IMR-90 (cell line): ENCODE results near the gene HPS4.

Source experiments
- BHLHE40 ChIP-seq: fragments of 150-350 bp; IDR thresholded peaks from 2 replicates; pipeline ENCODE4 v1.6.1; 2016; ENCODE audit warnings: mild to moderate bottlenecking, low read depth, low read length
- CTCF ChIP-seq: conservative IDR thresholded peaks from 2 replicates; pipeline ENCODE4 v1.5.1; 2012; ENCODE audit warnings: mild to moderate bottlenecking, low read depth, low read length, improper control_type of control experiment
- FOS ChIP-seq: fragments of 150-350 bp; IDR thresholded peaks from 2 replicates; pipeline ENCODE4 v1.6.1; 2016; ENCODE audit warnings: low read depth, low read length
- MAFK ChIP-seq: IDR thresholded peaks from 2 replicates; pipeline ENCODE4 v1.6.1; 2012; ENCODE audit warnings: low read depth, low read length, improper control_type of control experiment
- POLR2A ChIP-seq: IDR thresholded peaks from 2 replicates; pipeline ENCODE4 v1.6.1; 2012; ENCODE audit warnings: mild to moderate bottlenecking, low read depth, low read length
- RAD21 ChIP-seq: IDR thresholded peaks from 2 replicates; pipeline ENCODE4 v1.6.1; 2012; ENCODE audit warnings: low read length, improper control_type of control experiment
- RCOR1 ChIP-seq: IDR thresholded peaks from 2 replicates; pipeline ENCODE4 v1.6.1; 2012; ENCODE audit warnings: mild to moderate bottlenecking, low read length, improper control_type of control experiment; ENCODE audit not compliant: insufficient replicate concordance
- RFX5 ChIP-seq: IDR thresholded peaks from 2 replicates; pipeline ENCODE4 v1.8.0; 2012; ENCODE audit warnings: low read depth, mild to moderate bottlenecking, low read length, moderate library complexity
- SMC3 ChIP-seq: fragments of 150-350 bp; IDR thresholded peaks from 2 replicates; pipeline ENCODE4 v1.6.1; 2016; ENCODE audit warnings: low read depth, mild to moderate bottlenecking, antibody characterized with exemption, low read length, moderate library complexity

DNA sequence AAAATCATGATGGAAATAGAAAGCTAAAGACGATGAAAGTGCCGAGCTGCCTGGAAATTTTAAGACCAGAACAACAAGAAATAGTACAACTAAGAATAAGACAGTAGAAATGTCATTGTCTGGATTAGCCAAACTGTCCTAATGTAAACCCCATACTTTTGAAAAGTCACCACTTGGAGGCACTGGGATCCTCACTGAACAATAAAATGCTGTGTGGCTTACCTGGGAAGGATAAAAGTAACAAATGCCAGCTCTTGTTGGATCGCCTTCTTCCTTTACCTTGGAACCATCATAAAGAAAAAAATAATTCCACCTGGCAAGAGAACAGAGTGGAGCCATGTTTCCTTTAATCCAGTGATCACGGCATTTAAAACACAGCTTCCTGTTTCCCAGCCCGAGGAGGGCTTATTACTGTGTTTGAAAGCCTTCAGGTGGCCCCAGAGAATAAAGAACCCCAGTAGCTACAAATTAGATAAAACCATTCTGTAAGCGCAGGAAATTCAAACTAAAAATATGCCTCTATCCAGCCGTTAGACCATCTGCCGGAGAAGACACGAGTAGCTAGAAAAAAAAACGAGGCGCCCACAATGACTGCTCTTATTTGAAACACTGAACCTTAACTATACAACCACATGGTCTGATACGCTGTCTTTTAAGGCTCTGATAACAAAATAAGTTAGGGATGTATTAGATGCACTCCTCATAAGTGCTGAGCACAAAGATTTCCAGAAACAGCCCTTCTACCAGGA, 4.4 kb downstream of the HPS4 start:
- TF ChIP-seq CTCF (no peak), RAD21 (no peak), BHLHE40 (no peak), POLR2A (no peak), MAFK (no peak), RFX5 (no peak), RCOR1 (no peak), FOS (no peak), SMC3 (no peak)
